Measurements from ENCODE around the gene DAZ1.
"Not testable (repeated sequence)": the region's sequence is repeated elsewhere in the genome, so short reads cannot be mapped to it uniquely, and the experiment has no call there.

The DAZ1 gene, protein sequence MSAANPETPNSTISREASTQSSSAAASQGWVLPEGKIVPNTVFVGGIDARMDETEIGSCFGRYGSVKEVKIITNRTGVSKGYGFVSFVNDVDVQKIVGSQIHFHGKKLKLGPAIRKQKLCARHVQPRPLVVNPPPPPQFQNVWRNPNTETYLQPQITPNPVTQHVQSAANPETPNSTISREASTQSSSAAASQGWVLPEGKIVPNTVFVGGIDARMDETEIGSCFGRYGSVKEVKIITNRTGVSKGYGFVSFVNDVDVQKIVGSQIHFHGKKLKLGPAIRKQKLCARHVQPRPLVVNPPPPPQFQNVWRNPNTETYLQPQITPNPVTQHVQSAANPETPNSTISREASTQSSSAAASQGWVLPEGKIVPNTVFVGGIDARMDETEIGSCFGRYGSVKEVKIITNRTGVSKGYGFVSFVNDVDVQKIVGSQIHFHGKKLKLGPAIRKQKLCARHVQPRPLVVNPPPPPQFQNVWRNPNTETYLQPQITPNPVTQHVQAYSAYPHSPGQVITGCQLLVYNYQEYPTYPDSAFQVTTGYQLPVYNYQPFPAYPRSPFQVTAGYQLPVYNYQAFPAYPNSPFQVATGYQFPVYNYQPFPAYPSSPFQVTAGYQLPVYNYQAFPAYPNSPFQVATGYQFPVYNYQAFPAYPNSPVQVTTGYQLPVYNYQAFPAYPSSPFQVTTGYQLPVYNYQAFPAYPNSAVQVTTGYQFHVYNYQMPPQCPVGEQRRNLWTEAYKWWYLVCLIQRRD

DNA sequence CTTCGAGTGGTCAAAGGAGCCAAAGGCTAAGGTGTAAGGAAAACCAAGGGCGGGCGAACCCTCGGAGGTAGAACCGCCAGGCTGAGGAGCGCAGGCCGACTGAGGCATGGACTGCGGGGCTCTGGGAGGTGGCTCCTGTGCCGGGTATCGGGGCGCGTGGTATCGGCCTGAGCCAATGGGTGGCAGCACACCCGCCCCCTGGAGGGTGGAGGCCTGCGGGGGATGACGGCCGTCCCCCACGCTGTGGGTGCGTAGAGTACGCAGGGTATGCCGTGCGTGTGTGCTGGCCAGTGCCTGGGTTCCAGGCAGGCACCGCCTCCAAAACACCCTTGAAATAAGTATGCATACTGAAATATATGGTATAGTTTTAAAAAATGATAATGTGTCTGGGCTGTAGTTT lies at the start of gene DAZ1:
DAZ1 (minus strand) TSS at position 101 of the 400 bp plus-strand sequence. CDS start 208 bp downstream, outside the sequence.
- DNase-seq: not testable (repeated sequence)

DNA sequence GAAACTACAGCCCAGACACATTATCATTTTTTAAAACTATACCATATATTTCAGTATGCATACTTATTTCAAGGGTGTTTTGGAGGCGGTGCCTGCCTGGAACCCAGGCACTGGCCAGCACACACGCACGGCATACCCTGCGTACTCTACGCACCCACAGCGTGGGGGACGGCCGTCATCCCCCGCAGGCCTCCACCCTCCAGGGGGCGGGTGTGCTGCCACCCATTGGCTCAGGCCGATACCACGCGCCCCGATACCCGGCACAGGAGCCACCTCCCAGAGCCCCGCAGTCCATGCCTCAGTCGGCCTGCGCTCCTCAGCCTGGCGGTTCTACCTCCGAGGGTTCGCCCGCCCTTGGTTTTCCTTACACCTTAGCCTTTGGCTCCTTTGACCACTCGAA lies 20.4 kb upstream of the DAZ1 start, which contains the start of gene DAZ2:
DAZ2 (plus strand) TSS at position 301 of the 400 bp plus-strand sequence. CDS start 208 bp downstream, outside the sequence.
- DNase-seq: not testable (repeated sequence)

DNA sequence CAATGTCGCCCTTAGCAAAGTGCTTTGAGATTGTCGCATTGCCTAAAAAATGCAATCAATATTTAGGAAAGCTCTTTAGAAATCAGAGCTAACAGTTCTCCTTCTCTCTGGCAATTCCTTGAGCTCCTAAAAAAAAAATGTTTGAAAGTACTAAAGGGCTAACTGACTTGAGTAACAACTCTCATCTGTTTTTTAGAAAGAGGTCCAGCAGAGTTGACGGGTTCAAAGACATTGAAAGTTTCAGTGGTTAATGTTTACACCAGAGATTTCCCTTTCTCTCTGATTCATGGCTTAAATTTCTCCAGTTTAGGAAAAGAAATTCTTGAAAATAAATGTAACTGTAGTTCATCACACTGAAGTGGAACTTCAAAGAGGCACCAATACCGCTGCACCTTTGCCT lies 11.9 kb upstream of the DAZ1 start:
- DNase-seq: not testable (repeated sequence)

DNA sequence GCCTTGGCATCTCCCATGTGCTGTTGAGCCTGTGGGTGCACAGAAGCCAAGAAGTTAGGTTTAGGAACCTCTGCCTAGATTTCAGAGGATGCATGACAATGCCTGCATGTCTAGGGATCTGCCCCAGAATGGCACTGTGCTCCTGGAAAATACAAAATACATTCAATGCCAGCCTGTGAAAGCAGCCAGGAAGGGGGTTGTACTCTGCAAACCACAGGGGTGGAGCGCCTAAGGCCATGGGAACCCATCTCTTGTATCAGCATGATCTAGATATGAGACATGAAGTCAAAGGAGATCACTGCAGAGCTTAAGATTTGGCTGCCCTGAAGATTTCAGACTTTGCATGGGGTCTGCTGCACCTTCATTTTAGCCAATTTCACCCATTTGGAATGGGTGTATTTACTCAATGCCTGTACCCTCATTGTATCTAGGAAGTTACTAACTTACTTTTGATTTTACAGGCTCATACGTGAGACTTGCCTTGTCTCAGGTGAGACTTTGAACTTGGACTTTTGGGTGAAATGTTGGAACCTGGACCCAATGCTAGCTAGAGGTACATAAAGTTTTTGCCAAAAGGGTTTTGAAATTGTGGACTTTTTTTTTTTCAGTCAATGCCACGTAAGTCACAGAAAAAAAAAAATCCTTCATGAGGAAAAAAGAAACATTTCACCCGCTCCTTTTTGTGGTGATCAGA lies 11.1 kb upstream of the DAZ1 start:
- DNase-seq: not testable (repeated sequence)

DNA sequence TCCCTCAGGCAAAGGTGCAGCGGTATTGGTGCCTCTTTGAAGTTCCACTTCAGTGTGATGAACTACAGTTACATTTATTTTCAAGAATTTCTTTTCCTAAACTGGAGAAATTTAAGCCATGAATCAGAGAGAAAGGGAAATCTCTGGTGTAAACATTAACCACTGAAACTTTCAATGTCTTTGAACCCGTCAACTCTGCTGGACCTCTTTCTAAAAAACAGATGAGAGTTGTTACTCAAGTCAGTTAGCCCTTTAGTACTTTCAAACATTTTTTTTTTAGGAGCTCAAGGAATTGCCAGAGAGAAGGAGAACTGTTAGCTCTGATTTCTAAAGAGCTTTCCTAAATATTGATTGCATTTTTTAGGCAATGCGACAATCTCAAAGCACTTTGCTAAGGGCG lies 8.6 kb upstream of the DAZ1 start:
- DNase-seq: not testable (repeated sequence)
